K562 (cell line): ENCODE measurements around the gene NET1. TPM values are rescaled to one million over a fixed set of nuclear protein-coding genes. Genes with fewer than 3 reads are reported as not detected.

Experiments
- ARID4B ChIP-seq: sonication (generic); formaldehyde crosslinking; IDR thresholded peaks from 2 replicates; pipeline ENCODE4 v1.8.0; 2022; ENCODE audit warnings: mild to moderate bottlenecking, missing genetic modification reagents
- ASH1L ChIP-seq: fragments of 450-650 bp; IDR thresholded peaks from 2 replicates; pipeline ENCODE4 v1.6.1; 2018; ENCODE audit warnings: borderline replicate concordance, mild to moderate bottlenecking, low read depth; ENCODE audit not compliant: partially characterized antibody
- CBX5 ChIP-seq: IDR thresholded peaks from 2 replicates; pipeline ENCODE4 v1.6.1; 2014; ENCODE audit warnings: low read depth, borderline replicate concordance
- CREB1 ChIP-seq, 2 experiments: sonication (generic) in 1 of 2; formaldehyde crosslinking in 1 of 2; IDR thresholded peaks; 2 replicates each; pipeline versions ENCODE4 v1.6.1 to v1.8.0; 2012 to 2022; ENCODE audit warnings: inconsistent platforms in 1 of 2, mild to moderate bottlenecking in 1 of 2, missing genetic modification reagents in 1 of 2, moderate library complexity in 1 of 2
- FOXP1 ChIP-seq: sonication (generic); formaldehyde crosslinking; IDR thresholded peaks from 2 replicates; pipeline ENCODE4 v1.8.0; 2022; ENCODE audit warnings: mild to moderate bottlenecking, missing genetic modification reagents
- FUS ChIP-seq: fragments of 200-400 bp; formaldehyde crosslinking; optimal IDR thresholded peaks from 2 replicates; pipeline ENCODE3; 2017; ENCODE audit warnings: low read depth, low read length
- HNRNPLL ChIP-seq: fragments of 200-400 bp; formaldehyde crosslinking; IDR thresholded peaks from 2 replicates; pipeline ENCODE4 v1.6.1; 2017; ENCODE audit warnings: low read length, low read depth, mild to moderate bottlenecking; ENCODE audit not compliant: poor library complexity, severe bottlenecking
- KLF1 ChIP-seq: fragments of 450-650 bp; IDR thresholded peaks from 2 replicates; pipeline ENCODE4 v1.6.1; 2016; ENCODE audit warnings: missing genetic modification characterization, missing compliant biosample characterization
- MCM5 ChIP-seq: fragments of 450-650 bp; IDR thresholded peaks from 2 replicates; pipeline ENCODE4 v1.6.1; 2016; ENCODE audit warnings: low read depth
- MCM7 ChIP-seq, 2 experiments: fragments of 450-650 bp; IDR thresholded peaks; 2 replicates each; pipeline ENCODE4 v1.6.1; 2016 to 2018
- MTA2 ChIP-seq: fragments of 450-650 bp; IDR thresholded peaks from 2 replicates; pipeline ENCODE4 v1.6.1; 2016; ENCODE audit warnings: low read depth
- SMAD3 ChIP-seq: fragments of 450-650 bp; formaldehyde crosslinking; conservative IDR thresholded peaks from 2 replicates; pipeline ENCODE4 v1.4.0; 2020; ENCODE audit warnings: mild to moderate bottlenecking
- STAT5A ChIP-seq: IDR thresholded peaks from 2 replicates; pipeline ENCODE4 v1.6.1; 2012; ENCODE audit warnings: low read length, inconsistent platforms, borderline replicate concordance
- STAT5B ChIP-seq: fragments of 250-450 bp; sonication (Bioruptor Pico); IDR thresholded peaks from 2 replicates; pipeline ENCODE4 v1.8.0; 2021; ENCODE audit warnings: mild to moderate bottlenecking, inconsistent platforms
- TRIM28 ChIP-seq: fragments of 450-650 bp; IDR thresholded peaks from 2 replicates; pipeline ENCODE4 v1.6.1; 2017
- XRCC5 ChIP-seq: fragments of 200-400 bp; formaldehyde crosslinking; IDR thresholded peaks from 2 replicates; pipeline ENCODE4 v1.6.1; 2017; ENCODE audit warnings: low read depth, mild to moderate bottlenecking, low read length
- ZNF282 ChIP-seq: sonication (generic); formaldehyde crosslinking; IDR thresholded peaks from 2 replicates; pipeline ENCODE4 v1.8.1; 2023; ENCODE audit warnings: missing genetic modification reagents
- ZNF316 ChIP-seq: fragments of 450-650 bp; IDR thresholded peaks from 2 replicates; pipeline ENCODE4 v1.6.1; 2016
- ZNF668 ChIP-seq: fragments of 250-450 bp; sonication (Bioruptor Pico); IDR thresholded peaks from 2 replicates; pipeline ENCODE4 v1.8.0; 2022; ENCODE audit warnings: mild to moderate bottlenecking, inconsistent platforms
- ZSCAN29 ChIP-seq: fragments of 450-650 bp; IDR thresholded peaks from 2 replicates; pipeline ENCODE4 v1.6.1; 2017
- polyA plus RNA-seq, 8 experiments: library from polyadenylated mRNA; depleted of rRNA in 4 of 8; stranded (reverse) in 5 of 8; unstranded in 3 of 8; fragments of >200 nt; fragmentation: Nextera tagmentation in 2 of 8; fragmentation: Illumina TruSeq in 1 of 8; extraction: Ambion mirVana in 2 of 8; extraction: Trizol in 1 of 8; gene quantifications; 2 replicates each; pipeline versions ENCODE4 v1.2.1 to v1.2.3, GENCODE V29; 2011 to 2014; ENCODE audit warnings: inconsistent platforms in 1 of 8, missing spikeins in 1 of 8
- total RNA-seq, 7 experiments: library from RNA; depleted of rRNA in 6 of 7; stranded (reverse); fragments of >200 nt in 6 of 7; fragmentation: Illumina TruSeq in 2 of 7; extraction: Trizol in 2 of 7; gene quantifications; 2 replicates each; pipeline versions ENCODE4 v1.2.1 to v1.2.3, GENCODE V29; 2011 to 2021; ENCODE audit warnings: low replicate concordance in 1 of 7
- TF ChIP-seq, protein P1 (sequence below), 2 experiments: fragments of 200-800 bp in 1 of 2; sonication (Bioruptor generic) in 1 of 2; sonication (generic) in 1 of 2; formaldehyde crosslinking in 1 of 2; IDR thresholded peaks in 1 of 2; conservative IDR thresholded peaks in 1 of 2; 2 replicates each; pipeline versions ENCODE4 v1.5.0 to v1.6.1; 2016 to 2020; ENCODE audit warnings: missing compliant biosample characterization in 1 of 2, missing genetic modification characterization in 1 of 2, missing genetic modification reagents in 1 of 2

Gene NET1
- total and polyA plus RNA-seq, 9 of the 15 experiments (the other 6 are each of a cell fraction or from before 2014, with no cell fraction given) = 47.4 to 258 (median 106) TPM

DNA sequence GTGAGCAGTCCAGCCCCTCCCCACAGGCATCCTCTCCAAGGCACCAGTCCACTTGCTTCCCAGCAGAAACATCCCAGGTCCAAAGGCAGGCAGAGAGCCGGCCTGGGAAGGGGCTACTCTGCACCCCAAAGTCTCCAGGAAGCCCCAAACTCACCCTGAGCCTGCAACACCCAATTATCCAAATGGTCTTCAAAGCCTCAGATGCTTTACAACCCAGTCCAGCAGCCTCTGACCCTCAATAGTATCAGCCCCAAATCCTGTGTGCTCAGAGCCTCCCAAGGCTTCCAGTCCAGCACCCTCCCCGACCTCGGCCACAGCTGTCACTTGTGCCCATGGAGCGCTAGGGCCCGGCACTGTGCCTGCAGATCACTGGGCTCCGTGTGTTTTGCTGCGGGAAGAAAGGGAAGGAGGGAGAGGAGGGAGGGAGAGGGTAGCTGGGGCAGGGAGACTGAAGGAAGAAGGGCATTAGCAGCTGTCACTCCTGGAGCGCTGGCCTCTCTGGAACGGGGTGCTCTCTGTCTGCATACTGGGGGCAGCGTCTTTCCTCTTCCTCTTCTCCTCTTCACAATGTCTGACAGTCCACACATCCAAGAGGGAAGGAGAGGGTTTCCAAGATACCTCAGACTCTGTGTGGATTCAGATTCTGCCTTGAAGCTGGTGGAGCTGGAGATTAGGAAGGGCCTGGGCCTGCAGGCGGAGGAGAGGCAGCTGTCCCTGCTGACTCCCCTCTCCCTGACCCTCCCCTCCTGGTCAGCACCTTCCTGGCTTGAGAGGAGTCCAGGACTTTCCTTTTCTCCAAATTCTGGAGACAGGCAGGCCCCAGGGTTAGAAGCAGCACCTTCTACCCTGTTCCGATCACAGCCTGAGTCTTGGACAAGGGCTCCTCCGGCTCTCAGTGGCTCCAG is 73.8 kb downstream of the NET1 start (continued):
- no peak for TF ChIP-seq MCM7 (IDR thresholded peaks at IDR 0.05)
- TF ChIP-seq ARID4B (CRISPR knock-in tag) = peak; percentile 67
- TF ChIP-seq ZSCAN29 = no peak
- no peak for TF ChIP-seq SMAD3 (CRISPR knock-in tag)
- no peak for TF ChIP-seq ZNF316
- no peak for TF ChIP-seq MTA2
- TF ChIP-seq STAT5A = no peak
- no peak for TF ChIP-seq ASH1L
- no peak for TF ChIP-seq CREB1 (IDR thresholded peaks at IDR 0.05)
- no peak for TF ChIP-seq CREB1 (CRISPR knock-in tag; IDR thresholded peaks at IDR 0.05)
- TF ChIP-seq MCM5 = no peak
- TF ChIP-seq CBX5 = no peak
- no peak for TF ChIP-seq KLF1 (tag)
- no peak for TF ChIP-seq ZNF668
- TF ChIP-seq, protein P1, sequence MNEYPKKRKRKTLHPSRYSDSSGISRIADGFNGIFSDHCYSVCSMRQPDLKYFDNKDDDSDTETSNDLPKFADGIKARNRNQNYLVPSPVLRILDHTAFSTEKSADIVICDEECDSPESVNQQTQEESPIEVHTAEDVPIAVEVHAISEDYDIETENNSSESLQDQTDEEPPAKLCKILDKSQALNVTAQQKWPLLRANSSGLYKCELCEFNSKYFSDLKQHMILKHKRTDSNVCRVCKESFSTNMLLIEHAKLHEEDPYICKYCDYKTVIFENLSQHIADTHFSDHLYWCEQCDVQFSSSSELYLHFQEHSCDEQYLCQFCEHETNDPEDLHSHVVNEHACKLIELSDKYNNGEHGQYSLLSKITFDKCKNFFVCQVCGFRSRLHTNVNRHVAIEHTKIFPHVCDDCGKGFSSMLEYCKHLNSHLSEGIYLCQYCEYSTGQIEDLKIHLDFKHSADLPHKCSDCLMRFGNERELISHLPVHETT (CRISPR knock-in tag; conservative IDR thresholded peaks at IDR 0.05 in 1 of 2, IDR thresholded peaks at IDR 0.05 in 1 of 2) = no peak
- no peak for TF ChIP-seq STAT5B (CRISPR knock-in tag)
- TF ChIP-seq XRCC5 = no peak
- no peak for TF ChIP-seq HNRNPLL
- no peak for TF ChIP-seq ZNF282
- no peak for TF ChIP-seq FUS
- 0 out of 2 replicates have a peak, but pooled peaks have one; percentile 25 for TF ChIP-seq FOXP1 (CRISPR knock-in tag)
- TF ChIP-seq TRIM28 = no peak
